Endothelial cell of umbilical vein (primary cell): ENCODE data around the gene ARID2. TPM values are rescaled to one million over a fixed set of nuclear protein-coding genes. Genes with fewer than 3 reads are reported as not detected.

Source experiments
- BruUV-seq: library from RNA; stranded (reverse); fragments of 400-500 nt; replicated peaks from 2 replicates; lab custom pipeline; 2021; lab: Mats Ljungman, UMichigan
- CTCF ChIA-PET: fragments of 300-600, 350-600 bp; sonication (Branson Sonifier 250); formaldehyde crosslinking; loops from one replicate; lab custom pipeline; 2021; ENCODE audit warnings: antibody characterized with exemption, inconsistent platforms; lab: Charles Lee
- POLR2A ChIA-PET: fragments of 300-600, 350-600 bp; sonication (Branson Sonifier 250); formaldehyde crosslinking; loops from one replicate; lab custom pipeline; 2021; ENCODE audit warnings: antibody characterized with exemption, inconsistent platforms; lab: Charles Lee
- DNase-seq: peaks from one replicate; pipeline ENCODE4 v3.0.0-alpha.2; 2011; ENCODE audit warnings: low read depth, low spot score
- FAIRE-seq: peaks from 2 replicates; lab custom pipeline; 2011; peaks lifted over from hg19 to GRCh38; lab: Jason Lieb, UNC
- H2AFZ ChIP-seq: 2 replicates; pipeline ENCODE4 v1.6.0; 2012; ENCODE audit warnings: low read depth, low read length, control low read depth, inconsistent platforms
- H3K27ac ChIP-seq: 2 replicates; pipeline ENCODE4 v1.5.1; 2011; ENCODE audit warnings: low read depth, mild to moderate bottlenecking, control low read depth, low read length, moderate library complexity; ENCODE audit not compliant: insufficient read depth
- H3K27me3 ChIP-seq, 2 experiments: 2 replicates each; pipeline versions ENCODE4 v1.6.0 to v1.6.1; 2011; ENCODE audit warnings: low read length in 2 of 2, mixed read lengths in 1 of 2; ENCODE audit not compliant: control insufficient read depth in 2 of 2, insufficient read depth in 2 of 2
- H3K36me3 ChIP-seq, 2 experiments: 2 replicates in 1 of 2; 3 replicates in 1 of 2; pipeline ENCODE4 v1.5.1; 2011; ENCODE audit warnings: low read length in 2 of 2, mild to moderate bottlenecking in 1 of 2, moderate library complexity in 1 of 2; ENCODE audit not compliant: control insufficient read depth in 2 of 2, insufficient read depth in 2 of 2; ENCODE audit errors: extremely low read depth in 1 of 2
- H3K4me1 ChIP-seq: 3 replicates; pipeline ENCODE4 v1.5.1; 2011; ENCODE audit warnings: mild to moderate bottlenecking, low read length; ENCODE audit not compliant: control insufficient read depth, insufficient read depth; ENCODE audit errors: extremely low read depth
- H3K4me2 ChIP-seq: 2 replicates; pipeline ENCODE4 v1.6.1; 2011; ENCODE audit warnings: low read length, control low read depth, mixed read lengths; ENCODE audit not compliant: insufficient read depth
- H3K4me3 ChIP-seq, 3 experiments: fragments of 200-600 bp in 1 of 3; sonication (generic), shearing (Covaris generic) in 1 of 3; replicated peaks in 1 of 3; 2 replicates each; pipeline ENCODE4 v1.5.1; 2011 to 2016; ENCODE audit warnings: control low read depth in 3 of 3, low read length in 3 of 3, mild to moderate bottlenecking in 2 of 3, inconsistent platforms in 1 of 3, low read depth in 1 of 3, moderate library complexity in 1 of 3; ENCODE audit not compliant: insufficient read depth in 1 of 3
- H3K79me2 ChIP-seq: 2 replicates; pipeline ENCODE4 v1.6.0; 2012; ENCODE audit warnings: low read length, inconsistent platforms; ENCODE audit not compliant: control insufficient read depth, insufficient read depth
- H3K9ac ChIP-seq: replicated peaks from 2 replicates; pipeline ENCODE3; 2011; ENCODE audit warnings: low read length, control low read depth; ENCODE audit not compliant: insufficient read depth; ENCODE audit errors: extremely low read depth
- H3K9me1 ChIP-seq: replicated peaks from 3 replicates; pipeline ENCODE4 v1.6.0; 2011; ENCODE audit warnings: mild to moderate bottlenecking, low read length; ENCODE audit not compliant: control insufficient read depth, insufficient read depth; ENCODE audit errors: extremely low read depth
- H3K9me3 ChIP-seq: replicated peaks from 2 replicates; pipeline ENCODE4 v1.5.1; 2012; ENCODE audit warnings: low read length, inconsistent platforms; ENCODE audit not compliant: control insufficient read depth, insufficient read depth
- H4K20me1 ChIP-seq: replicated peaks from 2 replicates; pipeline ENCODE3; 2011; ENCODE audit warnings: mild to moderate bottlenecking, low read length; ENCODE audit not compliant: control insufficient read depth, insufficient read depth; ENCODE audit errors: extremely low read depth
- EZH2 ChIP-seq: IDR thresholded peaks from 2 replicates; pipeline ENCODE4 v1.6.1; 2012; ENCODE audit warnings: borderline replicate concordance, low read depth, mild to moderate bottlenecking, moderate library complexity, low read length, inconsistent platforms; ENCODE audit not compliant: severe bottlenecking
- FOS ChIP-seq: IDR thresholded peaks from 2 replicates; pipeline ENCODE4 v1.6.1; 2011; ENCODE audit warnings: mild to moderate bottlenecking, low read length, moderate library complexity, borderline replicate concordance; ENCODE audit not compliant: insufficient read depth
- GATA2 ChIP-seq: IDR thresholded peaks from 2 replicates; pipeline ENCODE4 v1.7.0; 2011; ENCODE audit warnings: low read depth, mild to moderate bottlenecking, moderate library complexity, mixed read lengths, low read length; ENCODE audit not compliant: insufficient read length, insufficient read depth
- JUN ChIP-seq: IDR thresholded peaks from 2 replicates; pipeline ENCODE4 v1.6.1; 2011; ENCODE audit warnings: borderline replicate concordance, low read depth; ENCODE audit not compliant: insufficient read length, insufficient read depth
- MAX ChIP-seq: IDR thresholded peaks from 2 replicates; pipeline ENCODE4 v1.6.1; 2011; ENCODE audit not compliant: insufficient read depth, insufficient read length
- MYC ChIP-seq: IDR thresholded peaks from one replicate; pipeline ENCODE4 v1.6.1; 2011; ENCODE audit warnings: mild to moderate bottlenecking, low read depth, low read length
- POLR2A ChIP-seq: IDR thresholded peaks from 2 replicates; pipeline ENCODE4 v1.6.1; 2012; ENCODE audit warnings: low read depth, mild to moderate bottlenecking, control low read depth, low read length
- POLR2AphosphoS5 ChIP-seq: IDR thresholded peaks from 2 replicates; pipeline ENCODE4 v1.6.1; 2012; ENCODE audit warnings: low read depth, mild to moderate bottlenecking, control low read depth, low read length, moderate library complexity; ENCODE audit not compliant: insufficient read depth
- dilution Hi-C: fragments of 300-500 bp; cut with MboI; formaldehyde crosslinking; loops from one replicate; pipeline ENCODE4 v1.15.0; 2019; ENCODE audit warnings: low sequenced_read_pairs; ENCODE audit not compliant: extremely low pct_ligation_motif_present
- intact Hi-C: fragments of 100-400 bp; cut with micrococcal nuclease; formaldehyde crosslinking; loops from one replicate; pipeline ENCODE4 v1.10.0; 2022
- polyA plus RNA-seq, 4 experiments: library from polyadenylated mRNA; depleted of rRNA in 3 of 4; stranded (reverse) in 3 of 4; unstranded in 1 of 4; fragments of >200 nt; gene quantifications; 2 replicates each; pipeline versions ENCODE4 v1.2.1 to v1.2.3, GENCODE V29; 2011 to 2012; ENCODE audit warnings: missing spikeins in 1 of 4
- total RNA-seq: library from RNA; stranded (reverse); gene quantifications from 2 replicates; pipeline ENCODE4 v1.2.3, GENCODE V29; 2021
- TF ChIP-seq, protein P1 (sequence below), 2 donors: IDR thresholded peaks; 1 replicate in 1 of 2; 2 replicates in 1 of 2; pipeline ENCODE4 v1.5.1; 2011; ENCODE audit warnings: low read length in 2 of 2, mild to moderate bottlenecking in 2 of 2, moderate library complexity in 2 of 2, control low read depth in 1 of 2, inconsistent platforms in 1 of 2, low read depth in 1 of 2; ENCODE audit not compliant: insufficient read depth in 1 of 2; ENCODE audit errors: extremely low read depth in 1 of 2

The ARID2 gene
- total and polyA plus RNA-seq, 2 donors (not counting 3 experiments of a cell fraction or from before 2014, with no cell fraction given), result 10.8 to 26.7 TPM

GRCh38 chr12:45918818-45919217, 189.3 kb downstream of the ARID2 start:
- Histone ChIP-seq H3K4me1 (no peaks in the 10 kb centered on the region), H3K27ac (no peak overlapping the region), H2AFZ (no peak overlapping the region), H3K36me3 (peaks cover 0 to 9% of the 10 kb centered on the region in 2 experiments), H3K27me3 (no peaks in the 10 kb centered on the region), H3K4me2 (no peak overlapping the region), H3K4me3 (no peak overlapping the region), H3K9ac (no peak overlapping the region), H4K20me1 (no peaks in the 10 kb centered on the region), H3K79me2 (no peaks in the 10 kb centered on the region), H3K9me3 (no peaks in the 10 kb centered on the region), H3K9me1 (no peaks in the 10 kb centered on the region)
- intact Hi-C loops (no loop called here), dilution Hi-C loops (no loop called here)
- BruUV-seq, result no TSS peak
- ChIA-PET CTCF (interaction anchor here (1.1 kb wide), 1 partner anchor 156 kb away, joined by 3 read pairs; no protein-coding TSS in a partner anchor), POLR2A (no interaction called here)
- no peak for FAIRE-seq
- TF ChIP-seq, protein P1, sequence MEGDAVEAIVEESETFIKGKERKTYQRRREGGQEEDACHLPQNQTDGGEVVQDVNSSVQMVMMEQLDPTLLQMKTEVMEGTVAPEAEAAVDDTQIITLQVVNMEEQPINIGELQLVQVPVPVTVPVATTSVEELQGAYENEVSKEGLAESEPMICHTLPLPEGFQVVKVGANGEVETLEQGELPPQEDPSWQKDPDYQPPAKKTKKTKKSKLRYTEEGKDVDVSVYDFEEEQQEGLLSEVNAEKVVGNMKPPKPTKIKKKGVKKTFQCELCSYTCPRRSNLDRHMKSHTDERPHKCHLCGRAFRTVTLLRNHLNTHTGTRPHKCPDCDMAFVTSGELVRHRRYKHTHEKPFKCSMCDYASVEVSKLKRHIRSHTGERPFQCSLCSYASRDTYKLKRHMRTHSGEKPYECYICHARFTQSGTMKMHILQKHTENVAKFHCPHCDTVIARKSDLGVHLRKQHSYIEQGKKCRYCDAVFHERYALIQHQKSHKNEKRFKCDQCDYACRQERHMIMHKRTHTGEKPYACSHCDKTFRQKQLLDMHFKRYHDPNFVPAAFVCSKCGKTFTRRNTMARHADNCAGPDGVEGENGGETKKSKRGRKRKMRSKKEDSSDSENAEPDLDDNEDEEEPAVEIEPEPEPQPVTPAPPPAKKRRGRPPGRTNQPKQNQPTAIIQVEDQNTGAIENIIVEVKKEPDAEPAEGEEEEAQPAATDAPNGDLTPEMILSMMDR (IDR thresholded peaks at IDR 0.05; ENCODE audit: extremely low read depth in 1 of 2, insufficient read depth in 1 of 2, low read depth in 1 of 2, low read length in 2 of 2), result no peak
- TF ChIP-seq GATA2 (no peak), FOS (no peak), POLR2AphosphoS5 (no peak), EZH2 (no peak), MYC (no peak), POLR2A (no peak), JUN (no peak), MAX (no peak)
- no peak for DNase-seq
